Activated T-cell treated with anti-CD3 and anti-CD28 coated beads, Interleukin-2, amount 50 U/mL, for 4 hours (primary cell): ENCODE measurements around the gene MACROD2. TPM values are rescaled to one million over a fixed set of nuclear protein-coding genes. Genes with fewer than 3 reads are reported as not detected.
"Not testable (repeated sequence)": the region's sequence is repeated elsewhere in the genome, so short reads cannot be mapped to it uniquely, and the experiment has no call there.

Source experiments
- ATAC-seq, 2 donors: fragments of 200-7000 bp; cut with Tn5 transposase; one replicate each; pipeline ENCODE4 v1.10.0; 2021
- DNase-seq: peaks from one replicate; pipeline ENCODE4 v3.0.0-alpha.2; 2020
- H3K27me3 Mint-ChIP-seq: one replicate; pipeline ENCODE4 v1.8.0; 2021; ENCODE audit warnings: low read depth, mixed read lengths
- H3K36me3 Mint-ChIP-seq: one replicate; pipeline ENCODE4 v1.8.0; 2022; ENCODE audit warnings: mixed read lengths; ENCODE audit not compliant: insufficient read depth
- H3K4me1 Mint-ChIP-seq: one replicate; pipeline ENCODE4 v1.8.0; 2021; ENCODE audit warnings: low read depth, mixed read lengths
- H3K4me3 Mint-ChIP-seq: one replicate; pipeline ENCODE4 v1.8.0; 2021; ENCODE audit warnings: mild to moderate bottlenecking, moderate library complexity, mixed read lengths
- H3K9me3 Mint-ChIP-seq: one replicate; pipeline ENCODE4 v1.8.0; 2021; ENCODE audit warnings: mixed read lengths
- total RNA-seq, 3 donors: library from RNA; stranded (reverse); gene quantifications; one replicate each; pipeline ENCODE4 v1.2.1, GENCODE V29; 2021

MACROD2 gene
- total RNA-seq, 3 donors from 2014 or later: 0.10 TPM; not detected in 2

DNA sequence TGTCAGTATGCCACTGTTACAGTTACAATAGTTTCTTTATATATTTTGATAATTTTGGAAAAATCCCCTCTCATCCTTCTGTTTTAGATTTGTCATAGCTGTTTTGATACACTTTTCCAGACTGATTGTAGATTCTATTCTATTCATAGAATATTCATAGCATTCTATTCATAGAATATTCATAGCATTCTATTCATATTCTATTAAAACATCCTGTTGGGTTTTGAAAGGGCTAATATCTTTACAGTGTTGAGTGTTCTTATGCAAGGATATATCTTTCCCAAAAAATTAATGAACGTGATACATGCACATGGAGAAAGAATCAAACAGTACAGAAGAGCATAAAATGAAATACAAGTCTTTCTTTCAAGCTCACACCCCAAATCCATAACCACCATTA lies 38.0 kb downstream of the MACROD2 start:
- Mint-ChIP-seq H3K27me3 (no peaks in the 10 kb centered on the region), H3K9me3 (no peaks in the 10 kb centered on the region), H3K4me3 (no peak overlapping the region), H3K36me3 (no peaks in the 10 kb centered on the region), H3K4me1 (no peaks in the 10 kb centered on the region)
- no peak for DNase-seq
- no peak for ATAC-seq

DNA sequence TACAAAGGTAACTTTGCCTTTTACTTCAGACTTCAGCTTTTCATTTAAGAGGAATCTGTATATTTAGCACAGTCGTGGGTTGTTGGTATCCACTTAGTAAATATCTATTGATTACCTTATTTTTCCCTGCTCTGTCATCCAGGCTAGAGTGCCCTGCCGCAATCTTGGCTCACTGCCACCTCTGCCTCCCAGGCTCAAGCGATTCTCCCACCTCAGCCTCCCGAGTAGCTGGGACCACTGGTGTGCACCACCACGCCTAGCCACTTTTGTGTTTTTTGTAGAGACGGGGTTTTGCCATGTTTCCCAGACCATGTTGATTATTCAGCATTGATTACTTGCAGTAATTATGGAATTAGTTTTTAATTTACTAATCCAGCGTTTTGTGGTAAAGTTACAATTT lies 41.3 kb downstream of the MACROD2 start:
- H3K27me3 Mint-ChIP-seq: no peaks in the 10 kb centered on the region
- DNase-seq (no peak), ATAC-seq (no peak)
- H3K9me3 Mint-ChIP-seq: no peaks in the 10 kb centered on the region
- no peak overlapping the region for H3K4me3 Mint-ChIP-seq
- H3K4me1 Mint-ChIP-seq: no peaks in the 10 kb centered on the region
- no peaks in the 10 kb centered on the region for H3K36me3 Mint-ChIP-seq

DNA sequence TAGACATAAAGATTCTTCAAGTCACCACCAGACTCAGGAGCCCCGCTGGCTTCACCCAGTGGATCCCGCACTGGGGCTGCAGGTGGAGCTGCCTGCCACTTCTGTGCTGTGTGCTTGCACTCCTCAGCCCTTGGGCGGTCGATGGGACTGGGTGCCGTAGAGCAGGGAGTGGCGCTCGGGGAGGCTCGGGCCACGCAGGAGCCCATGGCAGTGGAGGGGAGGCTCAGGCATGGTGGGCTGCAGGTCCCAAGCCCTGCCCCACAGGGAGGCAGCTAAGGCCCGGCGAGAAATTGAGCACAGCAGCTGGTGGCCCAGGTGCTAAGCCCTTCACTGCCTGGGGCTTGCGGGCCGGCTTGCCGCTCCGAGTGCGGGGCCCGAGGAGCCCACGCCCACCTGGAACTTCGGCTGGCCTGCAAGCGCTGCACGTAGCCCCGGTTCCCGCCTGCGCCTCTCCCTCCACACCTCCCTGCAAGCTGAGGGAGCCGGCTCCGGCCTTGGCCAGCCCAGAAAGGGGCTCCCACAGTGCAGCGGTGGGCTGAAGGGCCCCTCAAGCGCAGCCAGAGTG lies 49.5 kb downstream of the MACROD2 start:
- H3K36me3 Mint-ChIP-seq, H3K4me1 Mint-ChIP-seq, H3K27me3 Mint-ChIP-seq, ATAC-seq, H3K4me3 Mint-ChIP-seq, DNase-seq, H3K9me3 Mint-ChIP-seq: not testable (repeated sequence)

DNA sequence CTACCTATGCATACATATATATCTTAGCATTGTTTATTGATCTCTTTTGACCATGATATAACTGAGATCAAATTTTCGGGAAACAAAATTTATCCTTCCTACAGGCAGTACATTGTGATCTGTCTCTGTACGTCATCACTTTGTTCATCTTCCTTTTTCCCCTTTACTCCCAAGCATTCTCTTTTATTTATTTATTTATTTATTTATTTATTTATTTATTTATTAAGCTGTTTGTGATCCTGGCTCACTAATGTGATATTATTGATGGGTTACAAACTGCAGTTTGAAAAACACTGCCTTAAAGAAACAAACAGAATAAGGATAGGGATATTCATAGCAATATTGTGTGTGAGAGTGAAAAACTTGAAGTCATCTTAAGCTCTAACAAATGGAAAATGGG lies 51.2 kb downstream of the MACROD2 start:
- Mint-ChIP-seq H3K27me3 (no peaks in the 10 kb centered on the region), H3K4me3 (no peak overlapping the region), H3K4me1 (no peaks in the 10 kb centered on the region), H3K36me3 (no peaks in the 10 kb centered on the region), H3K9me3 (no peaks in the 10 kb centered on the region)
- DNase-seq: no peak
- no peak for ATAC-seq

DNA sequence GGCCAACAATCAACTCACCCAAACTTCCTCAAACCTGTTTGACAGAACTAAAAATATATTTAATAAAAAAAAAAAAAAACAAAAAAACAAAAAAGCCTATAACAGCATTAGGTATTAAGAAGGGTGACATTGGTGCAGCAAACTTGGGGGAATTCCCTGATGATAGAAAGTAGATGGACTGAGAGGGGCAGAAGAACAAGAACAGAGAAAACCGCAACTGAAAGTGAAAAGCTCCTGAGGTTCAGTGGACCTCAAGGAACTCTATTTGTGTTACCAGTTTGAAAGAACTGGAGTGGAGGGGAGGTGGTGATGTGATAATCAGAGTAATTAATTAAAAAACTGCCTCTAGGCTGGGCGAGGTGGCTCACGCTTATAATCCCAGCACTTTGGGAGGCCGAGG lies 53.8 kb downstream of the MACROD2 start:
- ATAC-seq (no peak), DNase-seq (no peak)
- no peaks in the 10 kb centered on the region for H3K36me3 Mint-ChIP-seq
- no peaks in the 10 kb centered on the region for H3K27me3 Mint-ChIP-seq
- H3K4me1 Mint-ChIP-seq: no peaks in the 10 kb centered on the region
- H3K4me3 Mint-ChIP-seq: no peak overlapping the region
- H3K9me3 Mint-ChIP-seq: no peaks in the 10 kb centered on the region

DNA sequence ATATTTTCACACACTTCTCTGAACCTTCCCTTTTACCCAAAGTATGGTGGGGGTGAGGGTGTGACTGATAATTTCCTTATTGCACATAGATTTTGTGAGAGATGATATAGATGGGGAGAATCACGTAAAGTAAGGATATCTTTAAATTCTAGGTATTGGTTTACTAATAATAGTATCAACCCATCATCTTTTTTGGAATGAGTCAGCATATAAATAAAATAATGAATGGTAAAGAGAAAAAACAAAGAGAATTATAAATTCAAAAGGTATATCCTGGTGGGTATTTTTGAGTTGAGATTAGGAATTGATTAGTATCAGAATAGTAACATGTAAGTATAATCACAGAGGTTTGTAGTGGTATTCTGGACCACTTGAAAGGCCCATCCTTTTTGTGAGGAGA lies 56.1 kb downstream of the MACROD2 start:
- no peaks in the 10 kb centered on the region for H3K36me3 Mint-ChIP-seq
- no peak overlapping the region for H3K4me3 Mint-ChIP-seq
- DNase-seq: no peak
- H3K9me3 Mint-ChIP-seq: no peaks in the 10 kb centered on the region
- no peaks in the 10 kb centered on the region for H3K27me3 Mint-ChIP-seq
- no peak for ATAC-seq
- H3K4me1 Mint-ChIP-seq: no peaks in the 10 kb centered on the region

DNA sequence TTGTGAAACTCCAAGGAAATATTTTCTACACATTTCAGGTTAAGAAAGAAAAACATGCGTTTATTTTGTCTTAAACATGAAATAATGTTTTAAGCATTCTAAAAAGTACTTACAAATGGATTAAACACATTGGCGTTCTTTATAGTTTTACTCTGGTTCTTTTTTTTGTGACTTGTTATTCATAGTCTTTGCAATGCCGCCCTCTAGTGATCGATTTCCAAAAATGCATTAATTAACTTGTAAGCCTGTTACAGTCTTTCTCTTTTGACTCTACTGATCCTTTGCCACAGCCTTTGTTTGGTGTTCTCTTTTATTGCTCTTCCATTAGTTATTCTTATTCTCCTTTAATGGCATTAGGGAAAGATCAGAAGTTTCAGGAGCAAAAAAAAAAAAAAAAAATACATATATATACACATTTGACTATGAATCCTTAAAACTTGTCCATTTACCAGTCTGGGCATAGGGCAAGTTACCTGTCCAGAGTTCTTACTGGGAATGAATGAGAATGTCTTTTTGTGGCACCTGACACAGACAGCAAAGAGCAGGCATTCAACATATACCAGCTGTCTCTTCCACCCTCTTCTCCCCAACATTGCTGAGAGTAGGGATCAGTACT lies 59.9 kb downstream of the MACROD2 start:
- Mint-ChIP-seq H3K27me3 (no peaks in the 10 kb centered on the region), H3K36me3 (no peaks in the 10 kb centered on the region), H3K4me3 (no peak overlapping the region), H3K4me1 (no peaks in the 10 kb centered on the region), H3K9me3 (no peaks in the 10 kb centered on the region)
- ATAC-seq: no peak
- no peak for DNase-seq

DNA sequence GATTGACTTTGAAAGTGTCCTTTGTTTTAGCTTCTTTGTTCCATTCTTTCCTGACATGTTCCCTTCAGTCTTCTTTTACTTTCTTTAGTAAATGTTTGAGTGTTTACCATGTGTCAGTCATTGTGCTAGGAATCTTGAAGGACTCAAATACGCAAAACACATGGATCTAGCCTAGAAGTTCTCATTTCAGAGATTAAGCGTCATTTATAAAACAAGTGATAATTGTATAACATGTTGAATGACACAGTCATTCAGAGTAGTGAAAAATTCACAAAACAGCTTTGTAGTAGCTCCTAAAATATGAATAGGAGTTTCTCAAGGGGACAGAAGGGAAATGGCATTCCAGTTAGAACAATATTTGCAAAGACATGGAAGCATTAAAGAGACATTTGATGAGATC lies 66.9 kb downstream of the MACROD2 start:
- Mint-ChIP-seq H3K27me3 (no peaks in the 10 kb centered on the region), H3K4me1 (no peaks in the 10 kb centered on the region), H3K4me3 (no peak overlapping the region), H3K9me3 (no peaks in the 10 kb centered on the region), H3K36me3 (no peaks in the 10 kb centered on the region)
- ATAC-seq: no peak
- DNase-seq: no peak

DNA sequence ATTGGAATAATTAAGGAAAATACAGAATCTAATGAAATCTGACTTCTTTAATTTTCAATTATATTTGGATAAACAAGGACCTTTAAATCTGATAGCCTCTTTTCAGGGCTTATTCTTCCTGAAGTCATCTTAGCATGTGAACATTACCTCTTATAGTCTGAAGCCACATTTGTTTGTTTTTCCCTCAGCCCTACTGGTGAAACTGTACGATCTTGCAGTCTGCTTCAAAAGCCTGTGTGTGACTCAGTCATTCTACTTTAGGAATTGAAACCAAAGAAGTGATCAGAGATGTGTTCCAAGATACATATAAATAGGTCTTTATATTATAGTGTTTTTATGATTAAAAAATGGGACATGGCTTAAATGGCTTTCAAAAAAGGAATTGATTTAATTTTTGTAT lies 67.5 kb downstream of the MACROD2 start:
- H3K4me3 Mint-ChIP-seq: no peak overlapping the region
- no peaks in the 10 kb centered on the region for H3K9me3 Mint-ChIP-seq
- DNase-seq (no peak), ATAC-seq (no peak)
- no peaks in the 10 kb centered on the region for H3K36me3 Mint-ChIP-seq
- H3K4me1 Mint-ChIP-seq: no peaks in the 10 kb centered on the region
- H3K27me3 Mint-ChIP-seq: no peaks in the 10 kb centered on the region

DNA sequence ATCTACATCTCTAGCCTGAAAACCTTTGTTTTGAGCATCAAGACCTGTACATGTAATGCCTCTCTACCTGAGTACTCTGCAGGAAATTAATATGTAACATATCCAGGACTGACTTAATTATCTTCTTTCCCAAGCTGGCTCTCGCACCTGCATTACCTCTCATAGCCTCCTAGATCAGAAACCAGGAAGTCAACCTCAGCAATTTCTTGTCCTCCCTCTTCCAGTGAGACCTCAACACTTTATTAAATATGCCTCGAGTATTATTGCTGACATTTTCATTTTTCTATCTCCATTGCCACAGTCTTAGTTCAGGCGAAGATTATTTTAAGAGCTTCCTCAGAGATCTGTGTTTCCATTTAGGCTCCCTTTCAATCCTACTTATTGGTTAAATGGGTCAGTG lies 69.0 kb downstream of the MACROD2 start:
- Mint-ChIP-seq H3K9me3 (no peaks in the 10 kb centered on the region), H3K4me3 (no peak overlapping the region), H3K36me3 (no peaks in the 10 kb centered on the region), H3K4me1 (no peaks in the 10 kb centered on the region), H3K27me3 (no peaks in the 10 kb centered on the region)
- ATAC-seq: no peak
- DNase-seq: no peak

DNA sequence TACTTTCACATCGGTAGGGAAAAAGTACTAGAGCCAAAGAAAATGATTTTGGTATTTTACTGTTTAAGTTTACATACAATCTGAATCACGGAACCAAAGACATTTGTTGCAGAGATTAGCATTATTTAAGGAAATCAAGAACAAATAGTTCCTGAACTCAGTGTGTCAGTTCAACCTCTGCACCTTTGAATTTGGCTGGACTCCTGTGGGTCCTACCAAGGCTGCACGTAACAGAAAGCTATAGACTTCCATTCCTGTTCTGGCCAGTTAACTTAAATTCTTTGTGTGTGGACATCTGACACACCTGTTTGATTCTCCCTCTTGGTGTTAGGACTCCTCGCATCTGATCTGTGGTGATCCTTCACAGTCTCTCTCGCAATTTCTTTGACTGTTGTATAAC lies 69.6 kb downstream of the MACROD2 start:
- no peaks in the 10 kb centered on the region for H3K4me1 Mint-ChIP-seq
- no peaks in the 10 kb centered on the region for H3K36me3 Mint-ChIP-seq
- no peak overlapping the region for H3K4me3 Mint-ChIP-seq
- H3K9me3 Mint-ChIP-seq: no peaks in the 10 kb centered on the region
- H3K27me3 Mint-ChIP-seq: no peaks in the 10 kb centered on the region
- ATAC-seq (no peak), DNase-seq (no peak)

DNA sequence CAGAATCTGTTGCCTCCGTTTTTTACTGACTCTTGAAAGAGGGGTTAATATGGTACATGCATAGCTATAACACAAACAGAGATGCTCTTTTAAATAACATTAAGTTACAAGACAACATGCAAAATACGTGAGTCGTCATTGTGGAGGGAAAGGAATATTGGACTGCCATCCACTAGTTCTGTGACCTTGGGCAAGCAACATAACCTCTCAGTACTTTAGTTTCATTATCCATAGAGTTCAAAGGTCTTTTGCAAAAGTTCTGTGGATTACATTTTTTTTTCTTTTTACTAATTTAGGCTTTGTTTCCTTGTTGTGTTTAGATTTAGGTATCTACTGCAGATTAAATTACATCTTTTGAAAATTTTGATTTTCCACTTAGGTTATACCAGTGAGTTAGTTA lies 70.5 kb downstream of the MACROD2 start:
- Mint-ChIP-seq H3K9me3 (no peaks in the 10 kb centered on the region), H3K4me1 (no peaks in the 10 kb centered on the region), H3K36me3 (no peaks in the 10 kb centered on the region), H3K4me3 (no peak overlapping the region), H3K27me3 (no peaks in the 10 kb centered on the region)
- ATAC-seq (no peak), DNase-seq (no peak)

DNA sequence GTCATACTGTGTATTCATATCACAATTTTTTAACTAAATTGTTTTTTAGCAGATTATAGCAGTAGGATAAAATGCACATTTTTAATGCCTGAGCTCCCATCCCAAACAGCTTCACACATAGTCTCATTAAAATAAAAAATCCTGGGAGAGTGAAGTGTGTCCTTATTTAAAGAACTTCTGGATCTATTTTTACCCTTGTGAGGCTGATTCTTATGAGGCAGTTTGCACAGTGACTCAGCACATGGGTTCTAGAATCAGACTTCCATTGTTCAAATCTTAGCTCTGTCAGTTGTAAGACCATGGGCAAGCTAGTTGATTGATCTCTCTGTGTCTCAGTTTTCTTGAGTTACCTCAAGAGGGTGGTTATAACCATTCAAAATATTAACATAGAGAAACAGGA lies 72.3 kb downstream of the MACROD2 start:
- no peaks in the 10 kb centered on the region for H3K9me3 Mint-ChIP-seq
- DNase-seq (no peak), ATAC-seq (no peak)
- no peaks in the 10 kb centered on the region for H3K36me3 Mint-ChIP-seq
- H3K27me3 Mint-ChIP-seq: no peaks in the 10 kb centered on the region
- no peak overlapping the region for H3K4me3 Mint-ChIP-seq
- H3K4me1 Mint-ChIP-seq: no peaks in the 10 kb centered on the region

DNA sequence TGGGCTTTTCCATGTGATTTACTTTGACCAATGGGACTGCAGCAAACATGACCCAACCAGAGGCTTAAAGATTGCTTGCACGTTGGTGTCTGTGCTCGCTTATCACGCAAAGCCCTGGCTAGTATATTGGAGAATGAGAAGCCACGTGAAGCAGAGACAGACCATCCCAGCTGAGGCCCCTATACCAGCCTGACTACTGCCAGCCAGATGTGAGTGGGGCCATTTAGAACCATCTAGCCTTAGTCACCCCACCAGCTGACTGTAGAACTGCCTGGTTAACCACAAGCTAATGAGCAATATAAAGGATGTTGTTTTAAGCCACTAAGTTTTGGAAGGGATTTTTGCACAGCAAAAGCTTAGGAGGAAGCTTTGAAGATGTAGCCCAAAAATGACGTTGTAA lies 74.5 kb downstream of the MACROD2 start:
- DNase-seq (no peak), ATAC-seq (no peak)
- H3K27me3 Mint-ChIP-seq: no peaks in the 10 kb centered on the region
- H3K36me3 Mint-ChIP-seq: no peaks in the 10 kb centered on the region
- H3K4me1 Mint-ChIP-seq: no peaks in the 10 kb centered on the region
- H3K4me3 Mint-ChIP-seq: no peak overlapping the region
- H3K9me3 Mint-ChIP-seq: no peaks in the 10 kb centered on the region

DNA sequence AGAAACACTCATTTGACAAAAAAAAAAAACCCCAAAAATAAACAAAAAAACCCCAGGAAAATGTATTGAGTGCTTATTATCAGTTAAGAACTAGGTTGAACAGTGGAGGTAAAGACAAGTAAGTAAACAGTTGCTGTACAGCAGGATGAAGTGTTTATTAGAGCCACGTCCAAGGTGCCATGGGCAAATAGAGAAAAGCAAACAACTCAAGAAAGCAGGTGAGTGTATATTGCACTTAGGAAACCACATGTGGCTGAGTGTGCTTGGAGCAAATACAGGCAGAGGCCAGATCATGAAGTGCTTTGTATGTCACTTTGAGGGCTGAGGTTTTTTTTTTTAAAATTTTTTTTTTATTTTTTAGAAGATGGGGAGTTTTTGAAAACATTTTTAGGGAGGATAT lies 98.3 kb downstream of the MACROD2 start:
- no peaks in the 10 kb centered on the region for H3K27me3 Mint-ChIP-seq
- H3K4me3 Mint-ChIP-seq: no peak overlapping the region
- DNase-seq (no peak), ATAC-seq (no peak)
- H3K9me3 Mint-ChIP-seq: peaks cover 3% of the 10 kb centered on the region
- no peaks in the 10 kb centered on the region for H3K4me1 Mint-ChIP-seq
- no peaks in the 10 kb centered on the region for H3K36me3 Mint-ChIP-seq

DNA sequence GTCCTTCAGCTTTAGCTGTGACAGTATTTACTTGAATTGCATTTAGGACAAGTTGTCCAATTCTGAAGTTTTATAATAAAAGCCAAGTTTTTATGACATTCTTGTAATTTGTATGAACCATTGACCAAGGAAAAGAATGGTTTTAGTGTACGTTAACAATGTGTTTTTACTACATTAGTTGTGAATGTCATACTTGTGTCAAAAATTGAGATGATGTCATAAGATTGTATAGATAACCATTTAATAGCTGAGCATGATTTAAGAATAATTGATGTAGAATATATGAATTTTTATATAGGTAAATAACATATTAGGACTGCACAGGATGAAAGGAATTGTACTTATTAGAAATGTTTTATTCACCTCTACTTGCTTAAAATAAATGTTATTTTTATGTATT lies 102.9 kb downstream of the MACROD2 start:
- Mint-ChIP-seq H3K4me3 (no peak overlapping the region), H3K4me1 (no peaks in the 10 kb centered on the region), H3K36me3 (no peaks in the 10 kb centered on the region), H3K9me3 (peaks cover 3% of the 10 kb centered on the region), H3K27me3 (no peaks in the 10 kb centered on the region)
- DNase-seq (no peak), ATAC-seq (no peak)
